Measurements from ENCODE around the gene GTF2H4. TPM values are rescaled to one million over a fixed set of nuclear protein-coding genes. Genes with fewer than 3 reads are reported as not detected.

The GTF2H4 gene
- total RNA-seq, 4 donors from 2014 or later: 5.7 to 20.7 (median 7.5) TPM

DNA sequence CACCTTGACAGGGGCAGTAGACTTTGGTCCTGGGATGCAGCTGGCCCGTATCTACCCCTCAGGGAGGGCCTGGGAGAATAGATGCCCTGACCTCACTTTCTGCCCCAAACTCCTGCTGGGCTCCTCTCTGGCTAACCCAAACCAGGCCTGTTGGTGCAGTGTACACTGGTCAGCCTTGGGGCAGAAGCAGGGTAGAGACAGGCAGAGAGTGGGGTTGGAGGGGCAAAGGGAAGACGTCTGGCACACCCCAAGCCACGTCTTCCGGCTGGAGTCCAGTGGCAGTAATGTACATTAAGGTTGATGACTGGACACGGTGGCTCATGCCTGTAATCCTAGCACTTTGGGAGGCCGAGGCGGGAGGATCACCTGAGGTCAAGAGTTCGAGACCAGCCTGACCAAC lies 14.3 kb upstream of the GTF2H4 start:
- Histone ChIP-seq H3K27me3 (no peaks in the 10 kb centered on the region), H3K9me3 (no peaks in the 10 kb centered on the region), H3K36me3 (peaks cover 0 to 98% of the 10 kb centered on the region in 2 donors), H3K4me1 (peaks cover 3 to 5% of the 10 kb centered on the region in 2 donors), H3K27ac (no peak overlapping the region), H3K4me3 (no peak overlapping the region)
- DNase-seq (no peak), ATAC-seq (no peak)
- no peak for TF ChIP-seq POLR2A (IDR thresholded peaks at IDR 0.05)
- TF ChIP-seq, protein P1, sequence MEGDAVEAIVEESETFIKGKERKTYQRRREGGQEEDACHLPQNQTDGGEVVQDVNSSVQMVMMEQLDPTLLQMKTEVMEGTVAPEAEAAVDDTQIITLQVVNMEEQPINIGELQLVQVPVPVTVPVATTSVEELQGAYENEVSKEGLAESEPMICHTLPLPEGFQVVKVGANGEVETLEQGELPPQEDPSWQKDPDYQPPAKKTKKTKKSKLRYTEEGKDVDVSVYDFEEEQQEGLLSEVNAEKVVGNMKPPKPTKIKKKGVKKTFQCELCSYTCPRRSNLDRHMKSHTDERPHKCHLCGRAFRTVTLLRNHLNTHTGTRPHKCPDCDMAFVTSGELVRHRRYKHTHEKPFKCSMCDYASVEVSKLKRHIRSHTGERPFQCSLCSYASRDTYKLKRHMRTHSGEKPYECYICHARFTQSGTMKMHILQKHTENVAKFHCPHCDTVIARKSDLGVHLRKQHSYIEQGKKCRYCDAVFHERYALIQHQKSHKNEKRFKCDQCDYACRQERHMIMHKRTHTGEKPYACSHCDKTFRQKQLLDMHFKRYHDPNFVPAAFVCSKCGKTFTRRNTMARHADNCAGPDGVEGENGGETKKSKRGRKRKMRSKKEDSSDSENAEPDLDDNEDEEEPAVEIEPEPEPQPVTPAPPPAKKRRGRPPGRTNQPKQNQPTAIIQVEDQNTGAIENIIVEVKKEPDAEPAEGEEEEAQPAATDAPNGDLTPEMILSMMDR (IDR thresholded peaks at IDR 0.05 in 4 of 5, conservative IDR thresholded peaks at IDR 0.05 in 1 of 5): no peak
- intact Hi-C loops (cut with DNase I; ENCODE audit: low total_unique reads) (no loop called here), in situ Hi-C loops (cut with MboI; ENCODE audit: low sequenced_read_pairs in 4 of 4) (loop anchor here in 1 of 4 donors (25.0 kb wide), 1 partner anchor 156 kb away; the partner anchor contains the start of genes FLOT1 and IER3)

DNA sequence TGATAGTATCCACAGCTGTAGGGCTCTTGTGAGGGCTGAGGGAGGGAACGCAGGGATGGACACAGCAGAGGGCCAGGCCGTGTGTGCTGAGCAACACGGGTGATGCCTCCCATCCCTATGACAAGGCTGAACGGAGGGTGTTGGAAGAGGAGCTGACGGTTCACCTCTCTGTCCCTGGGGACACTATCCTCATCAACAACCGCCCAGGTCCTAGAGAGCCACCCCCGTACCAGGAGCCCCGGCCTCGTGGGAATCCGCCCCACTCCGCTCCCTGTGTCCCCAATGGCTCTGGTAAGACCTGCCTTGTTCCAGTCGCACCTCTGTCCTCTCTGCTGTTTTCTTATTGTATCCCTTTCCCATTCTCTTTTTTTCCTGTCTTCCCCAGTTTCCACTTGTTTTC lies 13.6 kb upstream of the GTF2H4 start:
- peaks cover 0 to 99% of the 10 kb centered on the region in 2 donors for H3K36me3 ChIP-seq
- no peak for ATAC-seq

DNA sequence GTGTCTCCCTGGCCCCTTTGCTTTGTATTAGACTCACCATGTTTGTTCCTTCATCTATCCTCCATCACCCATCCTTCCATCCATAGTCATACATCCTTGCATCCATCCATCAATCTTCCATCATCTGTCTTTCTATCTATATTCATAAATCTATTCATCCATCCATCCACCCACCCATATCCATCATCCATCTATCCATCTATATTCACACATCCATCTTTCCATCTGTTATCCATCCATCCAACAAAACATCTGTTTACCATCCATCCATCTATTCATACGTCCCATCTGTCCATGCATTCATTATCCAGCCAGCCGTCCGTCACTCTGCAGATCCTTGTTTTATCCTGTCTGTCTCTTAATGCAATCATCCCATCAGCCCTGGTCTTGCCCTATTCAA lies 13.1 kb upstream of the GTF2H4 start:
- no peak for TF ChIP-seq POLR2A (IDR thresholded peaks at IDR 0.05)
- TF ChIP-seq, protein P1 (IDR thresholded peaks at IDR 0.05 in 4 of 5, conservative IDR thresholded peaks at IDR 0.05 in 1 of 5): no peak
- H3K4me1 ChIP-seq: no peaks in the 10 kb centered on the region
- H3K27ac ChIP-seq: no peak overlapping the region
- intact Hi-C loops (cut with DNase I; ENCODE audit: low total_unique reads) (no loop called here), in situ Hi-C loops (cut with MboI; ENCODE audit: low sequenced_read_pairs in 4 of 4) (loop anchor here in 1 of 4 donors (25.0 kb wide), 1 partner anchor 158 kb away; the partner anchor contains the start of genes FLOT1 and IER3)
- H3K4me3 ChIP-seq: no peak overlapping the region
- no peaks in the 10 kb centered on the region for H3K27me3 ChIP-seq
- peaks cover 0 to 96% of the 10 kb centered on the region in 2 donors for H3K36me3 ChIP-seq
- H3K9me3 ChIP-seq: no peaks in the 10 kb centered on the region
- DNase-seq: no peak
- ATAC-seq: no peak

More for the DNA sequence above, 13.6 kb upstream of the GTF2H4 start:
- in situ Hi-C loops (cut with MboI; ENCODE audit: low sequenced_read_pairs in 4 of 4) (loop anchor here in 1 of 4 donors (25.0 kb wide), 1 partner anchor 157 kb away; the partner anchor contains the start of genes FLOT1 and IER3), intact Hi-C loops (cut with DNase I; ENCODE audit: low total_unique reads) (no loop called here)
- TF ChIP-seq POLR2A (IDR thresholded peaks at IDR 0.05): no peak
- TF ChIP-seq, protein P1 (IDR thresholded peaks at IDR 0.05 in 4 of 5, conservative IDR thresholded peaks at IDR 0.05 in 1 of 5): no peak
- no peaks in the 10 kb centered on the region for H3K9me3 ChIP-seq
- no peak overlapping the region for H3K27ac ChIP-seq
- DNase-seq: no peak
- no peaks in the 10 kb centered on the region for H3K27me3 ChIP-seq
- H3K4me3 ChIP-seq: no peak overlapping the region
- no peaks in the 10 kb centered on the region for H3K4me1 ChIP-seq

DNA sequence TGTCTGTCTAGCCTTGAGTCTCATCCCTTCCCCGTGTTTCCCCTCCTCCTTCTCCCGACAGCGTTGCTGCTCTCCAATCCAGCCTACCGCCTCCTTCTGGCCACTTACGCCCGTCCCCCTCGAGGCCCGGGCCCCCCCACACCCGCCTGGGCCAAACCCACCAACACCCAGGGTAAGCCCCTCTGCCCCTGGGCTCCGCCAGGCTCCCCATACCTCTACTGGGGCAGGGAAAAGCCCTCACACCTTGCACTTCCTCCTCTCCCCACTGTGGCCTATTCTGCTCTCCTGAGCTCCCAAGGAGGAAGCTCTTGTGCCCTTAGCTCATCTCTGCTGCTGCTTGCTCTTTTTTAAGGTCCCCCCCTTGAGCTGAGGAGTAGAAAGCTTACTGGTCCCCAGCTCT lies 12.7 kb upstream of the GTF2H4 start:
- DNase-seq (no peak), ATAC-seq (no peak)
- Histone ChIP-seq H3K27me3 (no peaks in the 10 kb centered on the region), H3K4me3 (no peak overlapping the region), H3K9me3 (no peaks in the 10 kb centered on the region), H3K36me3 (peaks cover 0 to 92% of the 10 kb centered on the region in 2 donors), H3K27ac (no peak overlapping the region), H3K4me1 (no peaks in the 10 kb centered on the region)
- TF ChIP-seq, protein P1 (IDR thresholded peaks at IDR 0.05 in 4 of 5, conservative IDR thresholded peaks at IDR 0.05 in 1 of 5): no peak
- no peak for TF ChIP-seq POLR2A (IDR thresholded peaks at IDR 0.05)
- intact Hi-C loops (cut with DNase I; ENCODE audit: low total_unique reads): no loop called here
- in situ Hi-C loops (cut with MboI; ENCODE audit: low sequenced_read_pairs in 4 of 4): loop anchor here in 1 of 4 donors (25.0 kb wide), 1 partner anchor 158 kb away; the partner anchor contains the start of genes FLOT1 and IER3
